CD4-positive, CD25-positive, alpha-beta regulatory T cell (primary cell): ENCODE results near the gene NF1. TPM values are rescaled to one million over a fixed set of nuclear protein-coding genes. Genes with fewer than 3 reads are reported as not detected.
"Not testable (repeated sequence)": the region's sequence is repeated elsewhere in the genome, so short reads cannot be mapped to it uniquely, and the experiment has no call there.

Experiments used
- ATAC-seq, 2 donors: fragments of 150-1000 bp; cut with Tn5 transposase; one replicate each; pipeline ENCODE4 v1.10.0; 2021; ENCODE audit warnings: low read depth in 2 of 2, moderate number of reproducible peaks in 2 of 2, moderate library complexity in 1 of 2
- DNase-seq, 3 donors: peaks; one replicate each; pipeline versions ENCODE4 v3.0.0 to v3.0.0-alpha.2; 2012 to 2022; ENCODE audit warnings: mixed read lengths in 1 of 3
- H3K27ac ChIP-seq: one replicate; pipeline ENCODE4 v1.7.0; 2013; ENCODE audit warnings: mild to moderate bottlenecking, low read length; ENCODE audit not compliant: insufficient read depth, poor library complexity, severe bottlenecking
- H3K27me3 ChIP-seq: one replicate; pipeline ENCODE4 v1.7.0; 2013; ENCODE audit warnings: low read length; ENCODE audit not compliant: control insufficient read depth, insufficient read depth
- H3K36me3 ChIP-seq: one replicate; pipeline ENCODE4 v1.7.0; 2013; ENCODE audit warnings: mild to moderate bottlenecking, low read length, moderate library complexity; ENCODE audit not compliant: control insufficient read depth, insufficient read depth
- H3K4me1 ChIP-seq: 2 replicates; pipeline ENCODE4 v1.7.0; 2013; ENCODE audit warnings: mild to moderate bottlenecking, low read length; ENCODE audit not compliant: insufficient read depth, control insufficient read depth, poor library complexity, severe bottlenecking
- H3K4me3 ChIP-seq: one replicate; pipeline ENCODE4 v1.7.0; 2013; ENCODE audit warnings: low read depth, mild to moderate bottlenecking, low read length, moderate library complexity
- H3K9me3 ChIP-seq, 2 experiments: 1 replicate in 1 of 2; 2 replicates in 1 of 2; pipeline ENCODE4 v1.7.0; 2013; ENCODE audit warnings: low read length in 2 of 2, mild to moderate bottlenecking in 1 of 2, moderate library complexity in 1 of 2; ENCODE audit not compliant: control insufficient read depth in 2 of 2
- H3K27ac Mint-ChIP-seq, 3 donors: one replicate each; pipeline ENCODE4 v1.8.0; 2020 to 2022; ENCODE audit warnings: mild to moderate bottlenecking in 3 of 3, mixed read lengths in 3 of 3, moderate library complexity in 2 of 3
- H3K27me3 Mint-ChIP-seq: one replicate; pipeline ENCODE4 v1.8.0; 2022; ENCODE audit warnings: mild to moderate bottlenecking, mixed read lengths
- H3K36me3 Mint-ChIP-seq: one replicate; pipeline ENCODE4 v1.8.0; 2020; ENCODE audit warnings: mixed read lengths
- H3K4me1 Mint-ChIP-seq, 4 donors: one replicate each; pipeline ENCODE4 v1.8.0; 2020 to 2022; ENCODE audit warnings: mixed read lengths in 4 of 4, mild to moderate bottlenecking in 1 of 4
- H3K4me3 Mint-ChIP-seq, 4 donors: one replicate each; pipeline ENCODE4 v1.8.0; 2020 to 2022; ENCODE audit warnings: mild to moderate bottlenecking in 4 of 4, mixed read lengths in 4 of 4, moderate library complexity in 3 of 4
- H3K9me3 Mint-ChIP-seq, 7 donors: one replicate each; pipeline ENCODE4 v1.8.0; 2020 to 2022; ENCODE audit warnings: mixed read lengths in 7 of 7, mild to moderate bottlenecking in 3 of 7, moderate library complexity in 2 of 7
- polyA plus RNA-seq, 4 donors: library from polyadenylated mRNA; unstranded; fragments of 300-500 nt; fragmentation: Illumina TruSeq; gene quantifications; one replicate each; pipeline ENCODE4 v1.2.3, GENCODE V29; 2021
- total RNA-seq: library from RNA; stranded (reverse); gene quantifications from one replicate; pipeline ENCODE4 v1.2.3, GENCODE V29; 2022

NF1 gene
- total and polyA plus RNA-seq, 5 donors from 2014 or later, result 19.7 to 47.3 (median 40.8) TPM

GRCh38 chr17:31279401-31279800 lies 184.6 kb downstream of the NF1 start:
- Mint-ChIP-seq H3K27ac (no peak overlapping the region), H3K4me1 (peaks cover 0 to 5% (median 1%) of the 10 kb centered on the region in 4 donors), H3K36me3 (peaks cover 14% of the 10 kb centered on the region), H3K9me3 (no peaks in the 10 kb centered on the region), H3K4me3 (no peak overlapping the region), H3K27me3 (no peaks in the 10 kb centered on the region)
- Histone ChIP-seq H3K36me3 (no peaks in the 10 kb centered on the region), H3K9me3 (no peaks in the 10 kb centered on the region), H3K4me1 (no peaks in the 10 kb centered on the region), H3K27ac (no peak overlapping the region), H3K4me3 (no peak overlapping the region), H3K27me3 (no peaks in the 10 kb centered on the region)
- no peak for ATAC-seq
- DNase-seq, result no peak

DNA sequence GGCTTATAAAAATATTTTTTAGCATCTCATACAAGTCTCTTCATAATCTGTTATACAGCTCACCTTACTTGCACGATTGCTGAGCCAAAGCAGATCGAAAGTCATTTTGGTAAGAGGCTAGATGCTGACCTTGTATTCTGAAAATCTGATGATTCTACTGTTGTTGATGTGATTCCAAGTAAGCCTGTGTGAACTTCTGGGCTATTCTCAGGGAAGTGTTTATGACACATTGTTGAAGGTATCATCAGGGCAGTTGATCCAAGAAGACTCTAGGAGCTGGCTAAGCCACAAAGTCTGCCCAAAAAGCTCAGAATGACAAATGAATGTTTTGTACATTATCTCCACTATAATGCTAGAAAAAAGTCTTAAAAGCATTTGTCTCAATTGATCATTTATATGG lies 186.3 kb downstream of the NF1 start:
- no peak overlapping the region for H3K4me3 Mint-ChIP-seq
- no peaks in the 10 kb centered on the region for H3K36me3 ChIP-seq
- H3K27ac Mint-ChIP-seq, result no peak overlapping the region
- H3K4me1 ChIP-seq, result no peaks in the 10 kb centered on the region
- H3K27me3 Mint-ChIP-seq, result no peaks in the 10 kb centered on the region
- no peaks in the 10 kb centered on the region for H3K9me3 ChIP-seq
- no peak overlapping the region for H3K27ac ChIP-seq
- H3K4me3 ChIP-seq, result no peak overlapping the region
- H3K36me3 Mint-ChIP-seq, result peaks cover 4% of the 10 kb centered on the region
- DNase-seq, result no peak
- H3K27me3 ChIP-seq, result no peaks in the 10 kb centered on the region
- H3K9me3 Mint-ChIP-seq, result no peaks in the 10 kb centered on the region
- ATAC-seq, result no peak
- H3K4me1 Mint-ChIP-seq, result peaks cover 0 to 3% (median 1%) of the 10 kb centered on the region in 4 donors

- Histone ChIP-seq H3K9me3 (no peaks in the 10 kb centered on the region), H3K36me3 (no peaks in the 10 kb centered on the region), H3K4me3 (no peak overlapping the region), H3K27ac (no peak overlapping the region), H3K4me1 (no peaks in the 10 kb centered on the region), H3K27me3 (no peaks in the 10 kb centered on the region)
- H3K27ac Mint-ChIP-seq, result no peak overlapping the region
- DNase-seq (no peak), ATAC-seq (no peak)
- H3K36me3 Mint-ChIP-seq, result peaks cover 4% of the 10 kb centered on the region
- no peak overlapping the region for H3K4me3 Mint-ChIP-seq
- H3K27me3 Mint-ChIP-seq, result no peaks in the 10 kb centered on the region
- no peaks in the 10 kb centered on the region for H3K9me3 Mint-ChIP-seq
- peaks cover 2 to 19% (median 13%) of the 10 kb centered on the region in 4 donors for H3K4me1 Mint-ChIP-seq
These were observed 189.1 kb downstream of the NF1 start for GRCh38 chr17:31283841-31284240.

- Mint-ChIP-seq H3K27me3 (no peaks in the 10 kb centered on the region), H3K4me3 (no peak overlapping the region), H3K36me3 (peaks cover under 1% of the 10 kb centered on the region), H3K9me3 (no peaks in the 10 kb centered on the region), H3K27ac (no peak overlapping the region), H3K4me1 (peaks cover 14 to 30% (median 22%) of the 10 kb centered on the region in 4 donors)
- H3K27ac ChIP-seq, result no peak overlapping the region
- no peaks in the 10 kb centered on the region for H3K9me3 ChIP-seq
- no peaks in the 10 kb centered on the region for H3K36me3 ChIP-seq
- ATAC-seq, result no peak
- H3K4me3 ChIP-seq, result no peak overlapping the region
- no peak for DNase-seq
- H3K4me1 ChIP-seq, result no peaks in the 10 kb centered on the region
- H3K27me3 ChIP-seq, result no peaks in the 10 kb centered on the region
These were observed 191.8 kb downstream of the NF1 start for GRCh38 chr17:31286587-31286986.

DNA sequence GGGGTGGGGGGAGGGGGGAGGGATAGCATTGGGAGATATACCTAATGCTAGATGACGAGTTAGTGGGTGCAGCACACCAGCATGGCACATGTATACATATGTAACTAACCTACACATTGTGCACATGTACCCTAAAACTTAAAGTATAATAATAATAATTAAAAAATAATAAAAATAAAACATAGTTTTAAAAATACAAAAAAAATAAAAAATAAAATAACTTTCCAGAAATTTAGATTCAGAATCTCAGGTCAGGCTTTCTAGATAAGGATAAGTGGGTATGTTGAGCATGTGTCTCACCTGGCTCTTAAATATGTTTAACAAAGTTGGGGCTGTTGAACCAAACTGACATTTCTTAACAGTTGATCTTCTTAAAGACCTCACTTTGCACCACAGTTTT lies 193.2 kb downstream of the NF1 start:
- H3K27me3 ChIP-seq, H3K36me3 Mint-ChIP-seq, H3K4me3 Mint-ChIP-seq, H3K27ac ChIP-seq, H3K36me3 ChIP-seq, DNase-seq, H3K4me1 ChIP-seq, H3K27me3 Mint-ChIP-seq, H3K4me3 ChIP-seq, H3K9me3 Mint-ChIP-seq, ATAC-seq, H3K9me3 ChIP-seq: not testable (repeated sequence)
- Mint-ChIP-seq H3K4me1 (peaks cover 14 to 30% (median 24%) of the 10 kb centered on the region in 4 donors), H3K27ac (peak overlapping the region in 1 of 3 donors; percentile 18)

DNA sequence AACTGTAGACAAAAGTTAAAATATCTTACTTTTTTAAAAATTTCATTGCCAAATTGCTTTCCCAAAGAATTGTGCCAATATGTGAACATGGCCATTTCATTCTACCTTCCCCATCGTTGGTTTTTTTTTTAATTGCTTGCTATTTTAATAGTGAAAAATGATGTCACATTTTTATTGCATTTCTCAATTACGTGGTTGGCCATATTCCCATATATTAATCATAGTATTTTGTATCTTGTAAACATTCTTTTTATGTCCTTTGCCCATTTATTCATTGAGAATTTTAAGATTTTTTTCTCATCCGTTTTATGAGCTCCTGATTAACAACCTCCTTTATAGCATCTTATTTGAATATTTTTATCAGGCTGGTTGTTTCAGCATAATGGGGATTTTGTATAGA lies 195.0 kb downstream of the NF1 start:
- Mint-ChIP-seq H3K4me3 (no peak overlapping the region), H3K9me3 (no peaks in the 10 kb centered on the region)

GRCh38 chr17:31291820-31292219 lies 197.0 kb downstream of the NF1 start:
- Mint-ChIP-seq H3K4me1 (peaks cover 14 to 31% (median 25%) of the 10 kb centered on the region in 4 donors), H3K27me3 (no peaks in the 10 kb centered on the region), H3K9me3 (no peaks in the 10 kb centered on the region), H3K4me3 (no peak overlapping the region), H3K36me3 (no peaks in the 10 kb centered on the region), H3K27ac (no peak overlapping the region)
- Histone ChIP-seq H3K4me1 (no peaks in the 10 kb centered on the region), H3K9me3 (no peaks in the 10 kb centered on the region), H3K36me3 (no peaks in the 10 kb centered on the region), H3K27me3 (no peaks in the 10 kb centered on the region), H3K4me3 (no peak overlapping the region), H3K27ac (no peak overlapping the region)
- DNase-seq (no peak), ATAC-seq (no peak)

More for the DNA sequence above, 195.0 kb downstream of the NF1 start:
- Mint-ChIP-seq H3K27me3 (no peaks in the 10 kb centered on the region), H3K4me1 (peaks cover 14 to 30% (median 24%) of the 10 kb centered on the region in 4 donors), H3K36me3 (no peaks in the 10 kb centered on the region), H3K27ac (no peak overlapping the region)
- no peaks in the 10 kb centered on the region for H3K36me3 ChIP-seq
- no peak for ATAC-seq
- no peaks in the 10 kb centered on the region for H3K4me1 ChIP-seq
- no peaks in the 10 kb centered on the region for H3K27me3 ChIP-seq
- DNase-seq, result no peak
- H3K27ac ChIP-seq, result no peak overlapping the region
- H3K9me3 ChIP-seq, result no peaks in the 10 kb centered on the region
- peak overlapping the region; percentile 32 for H3K4me3 ChIP-seq

- Mint-ChIP-seq H3K27ac (no peak overlapping the region), H3K27me3 (no peaks in the 10 kb centered on the region), H3K4me3 (no peak overlapping the region), H3K36me3 (no peaks in the 10 kb centered on the region), H3K9me3 (no peaks in the 10 kb centered on the region), H3K4me1 (peaks cover 14 to 21% (median 16%) of the 10 kb centered on the region in 4 donors)
- no peaks in the 10 kb centered on the region for H3K27me3 ChIP-seq
- no peak overlapping the region for H3K4me3 ChIP-seq
- no peaks in the 10 kb centered on the region for H3K4me1 ChIP-seq
- DNase-seq, result no peak
- H3K36me3 ChIP-seq, result no peaks in the 10 kb centered on the region
- no peak overlapping the region for H3K27ac ChIP-seq
- H3K9me3 ChIP-seq, result no peaks in the 10 kb centered on the region
- no peak for ATAC-seq
These were observed 198.8 kb downstream of the NF1 start for GRCh38 chr17:31293581-31293980.
